Ovary (tissue), 9 donors: ENCODE data around the gene HOXB8. TPM values are rescaled to one million over a fixed set of nuclear protein-coding genes. Genes with fewer than 3 reads are reported as not detected.

Source experiments
- DNase-seq, 5 donors: peaks; one replicate each; pipeline ENCODE4 v3.0.0-alpha.2; 2019 to 2020
- H3K27ac ChIP-seq, 2 donors: fragments of 200-600 bp; one replicate each; pipeline versions ENCODE4 v1.5.1 to v1.8.0; 2019 to 2022
- H3K27me3 ChIP-seq: fragments of 200-600 bp; one replicate; pipeline ENCODE4 v1.8.0; 2022
- H3K36me3 ChIP-seq: fragments of 200-600 bp; sonication (generic); one replicate; pipeline ENCODE4 v1.5.1; 2019
- H3K4me1 ChIP-seq: one replicate; pipeline ENCODE4 v1.8.1; 2013; ENCODE audit warnings: mild to moderate bottlenecking, moderate library complexity; ENCODE audit not compliant: insufficient read depth
- H3K4me3 ChIP-seq: fragments of 200-600 bp; sonication (generic); one replicate; pipeline ENCODE4 v1.5.1; 2017
- H3K9me3 ChIP-seq, 2 donors: fragments of 200-600 bp in 1 of 2; sonication (generic) in 1 of 2; one replicate each; pipeline versions ENCODE4 v1.5.1 to v1.8.1; 2013 to 2019; ENCODE audit warnings: mild to moderate bottlenecking in 1 of 2, moderate library complexity in 1 of 2
- EP300 ChIP-seq: sonication (generic); formaldehyde crosslinking; IDR thresholded peaks from one replicate; pipeline ENCODE4 v1.6.1; 2017; ENCODE audit warnings: antibody characterized with exemption
- POLR2A ChIP-seq: fragments of 450-650 bp; IDR thresholded peaks from one replicate; pipeline ENCODE4 v1.6.1; 2017; ENCODE audit warnings: antibody characterized with exemption, mild to moderate bottlenecking, moderate library complexity
- WGBS, 3 donors: extraction: QIAGEN DNeasy Blood & Tissue Kit in 1 of 3; methylation state at CpG; one replicate each; pipeline versions ENCODE4 v1.1.5 to v1.1.7; 2013 to 2017; 5-methylcytosine and 5-hydroxymethylcytosine counted together
- intact Hi-C, 4 donors: fragments of 100-400 bp; cut with DNase I; formaldehyde crosslinking; loops; one replicate each; pipeline versions ENCODE4 v1.11.0 to v1.15.1; 2022 to 2023
- polyA plus RNA-seq, 2 donors: library from polyadenylated mRNA; stranded (reverse); fragments of 200-250 nt in 1 of 2; fragments of 350-450 nt in 1 of 2; fragmentation: Illumina TruSeq in 1 of 2; extraction: RNeasy Lipid Tissue Mini Kit (QIAGEN cat#74804) in 1 of 2; gene quantifications; one replicate each; pipeline ENCODE4 v1.2.3, GENCODE V29; 2013 to 2014
- total RNA-seq, 7 donors: library from RNA; depleted of rRNA in 2 of 7; stranded (reverse); fragments of >200 nt in 2 of 7; fragmentation: NEBNext Ultra II Directional in 3 of 7; extraction: Animal tissue kit (Norgen Biotek cat#: 25700) in 3 of 7; gene quantifications; one replicate each; pipeline versions ENCODE4 v1.1.0 to v1.2.4, GENCODE V29; 2016 to 2023
- TF ChIP-seq, protein P1 (sequence below), 3 donors: fragments of 450-650 bp in 2 of 3; fragments of 200-600 bp in 1 of 3; IDR thresholded peaks; one replicate each; pipeline versions ENCODE4 v1.5.1 to v1.8.0; 2016 to 2022; ENCODE audit warnings: antibody characterized with exemption in 3 of 3, mild to moderate bottlenecking in 1 of 3
- donor health status: DM: no; HTN: no; CAD: no; lungs with moderate emphysema.
- donor health status: DM: no; HTN: no; CAD: no.
- donor health status: Bipolar disorder and iron deficiency.
- donor health status: DM: yes; HTN: yes; CAD: no.
- donor health status: DM: no; HTN: no; CAD: no.
- donor health status: DM: yes; HTN: yes; CAD: no.

The HOXB8 gene
- total and polyA plus RNA-seq, 9 donors, result 0.17 to 2.5 (median 0.28) TPM; not detected in 4

- no peak for DNase-seq
- Histone ChIP-seq H3K27ac (no peak overlapping the region), H3K36me3 (no peaks in the 10 kb centered on the region), H3K27me3 (peaks cover 5% of the 10 kb centered on the region), H3K4me1 (peaks cover 2% of the 10 kb centered on the region), H3K9me3 (peaks cover 0 to 18% of the 10 kb centered on the region in 2 donors), H3K4me3 (no peak overlapping the region)
- WGBS, 3 donors, result 76 to 79% (median 77%) methylated on average over 9 of the region's 9 CpGs
- intact Hi-C loops, result no loop called here
- no peak for TF ChIP-seq POLR2A
- TF ChIP-seq, protein P1, sequence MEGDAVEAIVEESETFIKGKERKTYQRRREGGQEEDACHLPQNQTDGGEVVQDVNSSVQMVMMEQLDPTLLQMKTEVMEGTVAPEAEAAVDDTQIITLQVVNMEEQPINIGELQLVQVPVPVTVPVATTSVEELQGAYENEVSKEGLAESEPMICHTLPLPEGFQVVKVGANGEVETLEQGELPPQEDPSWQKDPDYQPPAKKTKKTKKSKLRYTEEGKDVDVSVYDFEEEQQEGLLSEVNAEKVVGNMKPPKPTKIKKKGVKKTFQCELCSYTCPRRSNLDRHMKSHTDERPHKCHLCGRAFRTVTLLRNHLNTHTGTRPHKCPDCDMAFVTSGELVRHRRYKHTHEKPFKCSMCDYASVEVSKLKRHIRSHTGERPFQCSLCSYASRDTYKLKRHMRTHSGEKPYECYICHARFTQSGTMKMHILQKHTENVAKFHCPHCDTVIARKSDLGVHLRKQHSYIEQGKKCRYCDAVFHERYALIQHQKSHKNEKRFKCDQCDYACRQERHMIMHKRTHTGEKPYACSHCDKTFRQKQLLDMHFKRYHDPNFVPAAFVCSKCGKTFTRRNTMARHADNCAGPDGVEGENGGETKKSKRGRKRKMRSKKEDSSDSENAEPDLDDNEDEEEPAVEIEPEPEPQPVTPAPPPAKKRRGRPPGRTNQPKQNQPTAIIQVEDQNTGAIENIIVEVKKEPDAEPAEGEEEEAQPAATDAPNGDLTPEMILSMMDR (IDR thresholded peaks at IDR 0.05), result no peak
These were observed 8.0 kb downstream of the HOXB8 start for GRCh38 chr17:48606892-48607614.

DNA sequence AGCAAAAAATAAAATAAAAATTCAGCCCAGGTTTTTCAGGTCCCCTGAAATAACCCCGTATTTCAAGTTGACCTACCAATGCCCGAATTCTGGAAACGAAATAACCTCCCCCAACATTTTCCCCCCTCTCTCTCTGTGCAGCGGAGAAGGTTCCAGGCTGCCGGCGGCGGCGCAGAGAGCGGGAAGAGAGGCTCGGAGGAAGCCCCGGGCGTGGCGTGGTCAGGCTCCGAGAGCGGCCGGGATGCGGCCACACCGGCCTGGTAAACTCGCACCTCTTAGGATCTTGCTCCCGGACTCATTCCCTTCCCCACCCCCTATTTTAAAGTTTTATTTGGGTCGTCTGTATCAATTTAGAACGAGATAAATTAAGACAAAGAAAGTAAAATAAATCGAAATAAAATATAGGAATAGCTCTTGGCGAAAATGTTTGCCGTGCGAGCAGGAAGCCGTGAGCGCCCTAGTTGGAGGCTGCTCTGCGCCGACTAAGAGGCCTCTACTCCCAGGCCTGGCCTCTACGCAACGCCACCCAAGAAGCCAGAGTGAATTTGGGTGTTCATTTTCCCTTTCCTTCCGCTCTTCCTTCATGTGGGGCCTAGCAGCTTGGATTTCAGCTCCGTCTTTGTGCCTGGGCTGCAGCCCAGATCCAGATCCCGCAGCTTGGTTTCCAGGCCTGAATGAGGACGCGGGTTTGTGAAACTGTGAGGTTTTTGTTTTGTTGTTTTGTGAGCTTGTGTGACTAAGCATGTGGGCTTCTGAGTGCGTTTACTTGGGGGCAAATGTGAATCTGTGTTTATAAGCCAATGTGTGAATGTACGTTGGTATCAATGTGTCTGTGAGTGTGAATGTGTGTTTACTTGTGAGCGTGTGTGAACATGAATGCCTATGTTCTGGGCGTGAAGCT lies 8.9 kb downstream of the HOXB8 start:
- no peak overlapping the region for H3K27ac ChIP-seq
- DNase-seq, result no peak
- H3K4me1 ChIP-seq, result peaks cover 2% of the 10 kb centered on the region
- no peaks in the 10 kb centered on the region for H3K36me3 ChIP-seq
- WGBS, 3 donors, result 32 to 37% (median 36%) methylated on average over 41 of the region's 41 CpGs
- H3K27me3 ChIP-seq, result peaks cover 5% of the 10 kb centered on the region
- TF ChIP-seq, protein P1 (IDR thresholded peaks at IDR 0.05), result no peak
- TF ChIP-seq POLR2A (no peak), EP300 (no peak)
- peaks cover 0 to 18% of the 10 kb centered on the region in 2 donors for H3K9me3 ChIP-seq
- intact Hi-C loops, result no loop called here
- H3K4me3 ChIP-seq, result no peak overlapping the region

- TF ChIP-seq POLR2A, result no peak
- TF ChIP-seq, protein P1 (IDR thresholded peaks at IDR 0.05), result no peak
- TF ChIP-seq EP300, result no peak
- intact Hi-C loops, result no loop called here
- Histone ChIP-seq H3K27me3 (peaks cover 5% of the 10 kb centered on the region), H3K27ac (no peak overlapping the region), H3K4me1 (peaks cover 1% of the 10 kb centered on the region), H3K36me3 (no peaks in the 10 kb centered on the region), H3K9me3 (peaks cover 0 to 18% of the 10 kb centered on the region in 2 donors), H3K4me3 (no peak overlapping the region)
- 23 to 24% (median 23%) methylated on average over 10 of the region's 10 CpGs for WGBS, 3 donors
- DNase-seq, result no peak
These were observed 9.6 kb downstream of the HOXB8 start for GRCh38 chr17:48605409-48605919.

- TF ChIP-seq, protein P1 (IDR thresholded peaks at IDR 0.05), result no peak
- no peak for TF ChIP-seq EP300
- no peak for TF ChIP-seq POLR2A
- Histone ChIP-seq H3K4me3 (peak within 1 kb of the TSS; percentile 29), H3K9me3 (peaks cover 0 to 18% of the 10 kb centered on the region in 2 donors), H3K27me3 (peaks cover 5% of the 10 kb centered on the region), H3K36me3 (no peaks in the 10 kb centered on the region), H3K27ac (no peak within 1 kb of the TSS), H3K4me1 (no peaks in the 10 kb centered on the region)
- intact Hi-C loops, result no loop called here
- DNase-seq, result no peak
- 3 to 6% (median 4%) methylated on average over 16 of the region's 16 CpGs for WGBS, 3 donors
These were observed 10.2 kb downstream of the HOXB8 start, which contains the start of gene HOXB6 for GRCh38 chr17:48604770-48605329. TSS of gene HOXB6 (minus strand) at chr17:48604986. CDS start at chr17:48598150, 6,836 bp downstream.
